NT2/D1 (cell line): ENCODE measurements around the gene ZBTB46.
A peak's percentile ranks its signal among the peaks of the same experiment; 100 is the strongest.

Experiments
- DNase-seq: peaks from one replicate; pipeline ENCODE4 v3.0.0-alpha.2; 2011; ENCODE audit warnings: low read depth, low spot score
- H3K27me3 ChIP-seq: 2 replicates; pipeline ENCODE4 v1.6.0; 2011; ENCODE audit warnings: mild to moderate bottlenecking; ENCODE audit not compliant: insufficient read length, insufficient read depth
- H3K36me3 ChIP-seq: 2 replicates; pipeline ENCODE4 v1.6.1; 2011; ENCODE audit warnings: mild to moderate bottlenecking, low read length, mixed read lengths; ENCODE audit not compliant: insufficient read depth, insufficient read length
- H3K4me1 ChIP-seq: 2 replicates; pipeline ENCODE4 v1.5.1; 2011; ENCODE audit not compliant: insufficient read depth, insufficient read length
- H3K4me3 ChIP-seq: 2 replicates; pipeline ENCODE4 v1.5.1; 2011; ENCODE audit warnings: low read depth; ENCODE audit not compliant: insufficient read length
- H3K9ac ChIP-seq: 2 replicates; pipeline ENCODE4 v1.6.0; 2011; ENCODE audit warnings: low read depth; ENCODE audit not compliant: insufficient read length
- H3K9me3 ChIP-seq: 2 replicates; pipeline ENCODE4 v1.5.1; 2011; ENCODE audit warnings: mild to moderate bottlenecking, low read length; ENCODE audit not compliant: insufficient read depth
- SUZ12 ChIP-seq: IDR thresholded peaks from 2 replicates; pipeline ENCODE4 v1.6.1; 2011; ENCODE audit not compliant: insufficient read length, insufficient read depth; ENCODE audit errors: extremely low read depth
- YY1 ChIP-seq: IDR thresholded peaks from 2 replicates; pipeline ENCODE4 v1.6.1; 2011; ENCODE audit not compliant: insufficient read length, insufficient read depth
- ZNF274 ChIP-seq: IDR thresholded peaks from 2 replicates; pipeline ENCODE4 v1.6.1; 2011; ENCODE audit warnings: mild to moderate bottlenecking, low read depth, low read length

Gene ZBTB46

DNA sequence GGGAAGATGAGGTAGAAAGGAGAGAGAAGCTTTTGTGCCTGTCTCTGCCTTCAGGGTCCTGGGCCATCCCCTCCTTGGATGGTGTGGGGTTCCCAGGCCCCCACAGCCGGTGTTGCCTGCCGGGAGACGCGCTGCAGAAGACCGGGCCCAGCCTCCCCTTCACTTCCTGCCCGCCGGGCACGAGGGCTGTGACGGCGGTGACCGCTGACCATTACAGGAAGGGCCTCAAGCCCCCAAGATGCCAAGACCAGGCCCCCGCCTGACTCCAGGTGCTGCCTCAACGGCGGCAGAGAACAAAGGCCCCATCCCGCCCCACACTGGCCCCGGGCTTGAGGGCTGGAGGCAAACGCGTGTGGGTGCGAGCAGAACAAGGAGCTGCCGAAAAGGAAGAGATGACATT is 38.2 kb downstream of the ZBTB46 start:
- H3K4me1 ChIP-seq = peaks cover 13% of the 10 kb centered on the region
- peak overlapping the region; percentile 56 for H3K9ac ChIP-seq
- peaks cover 3% of the 10 kb centered on the region for H3K27me3 ChIP-seq
- TF ChIP-seq ZNF274 (no peak), YY1 (no peak), SUZ12 (no peak)
- no peak overlapping the region for H3K4me3 ChIP-seq
- H3K9me3 ChIP-seq = no peaks in the 10 kb centered on the region
- H3K36me3 ChIP-seq = peaks cover 25% of the 10 kb centered on the region
- DNase-seq = no peak

DNA sequence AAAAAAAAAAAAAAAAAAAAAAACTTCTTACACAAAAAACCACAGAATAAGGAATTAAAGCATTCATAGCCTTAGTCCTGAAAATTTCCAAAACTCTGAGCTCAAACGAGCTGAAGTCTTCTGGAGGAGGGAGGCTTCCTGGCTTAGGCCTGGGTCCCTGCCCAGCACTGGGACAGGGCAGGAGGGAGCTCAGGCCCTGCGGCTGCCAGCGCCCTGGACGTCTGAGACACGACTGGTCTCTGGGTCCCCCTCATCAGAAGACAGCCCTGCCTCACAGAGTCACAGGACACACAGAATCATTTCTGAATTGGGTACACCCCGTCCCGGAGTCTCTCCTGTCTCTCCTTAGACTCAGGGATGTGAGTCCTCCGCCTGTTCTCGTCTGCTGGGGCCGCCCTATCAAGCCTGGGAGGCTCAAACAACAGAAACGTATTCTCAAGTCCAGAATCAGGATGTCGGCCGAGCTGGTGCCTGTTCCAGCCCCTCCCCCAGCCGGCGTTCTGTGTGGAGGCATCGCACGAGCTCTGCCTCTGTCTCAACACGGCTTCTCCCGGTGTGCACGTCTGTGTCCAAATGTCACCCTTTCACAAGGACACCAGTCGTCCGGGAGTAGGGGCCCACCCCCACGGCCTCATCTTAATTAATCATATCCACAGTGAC is 39.4 kb downstream of the ZBTB46 start:
- H3K9me3 ChIP-seq = no peaks in the 10 kb centered on the region
- H3K4me3 ChIP-seq = no peak overlapping the region
- no peak for DNase-seq
- TF ChIP-seq SUZ12 = no peak
- H3K9ac ChIP-seq = peak overlapping the region; percentile 4
- peaks cover 3% of the 10 kb centered on the region for H3K27me3 ChIP-seq
- H3K36me3 ChIP-seq = peaks cover 31% of the 10 kb centered on the region
- peaks cover 15% of the 10 kb centered on the region for H3K4me1 ChIP-seq

DNA sequence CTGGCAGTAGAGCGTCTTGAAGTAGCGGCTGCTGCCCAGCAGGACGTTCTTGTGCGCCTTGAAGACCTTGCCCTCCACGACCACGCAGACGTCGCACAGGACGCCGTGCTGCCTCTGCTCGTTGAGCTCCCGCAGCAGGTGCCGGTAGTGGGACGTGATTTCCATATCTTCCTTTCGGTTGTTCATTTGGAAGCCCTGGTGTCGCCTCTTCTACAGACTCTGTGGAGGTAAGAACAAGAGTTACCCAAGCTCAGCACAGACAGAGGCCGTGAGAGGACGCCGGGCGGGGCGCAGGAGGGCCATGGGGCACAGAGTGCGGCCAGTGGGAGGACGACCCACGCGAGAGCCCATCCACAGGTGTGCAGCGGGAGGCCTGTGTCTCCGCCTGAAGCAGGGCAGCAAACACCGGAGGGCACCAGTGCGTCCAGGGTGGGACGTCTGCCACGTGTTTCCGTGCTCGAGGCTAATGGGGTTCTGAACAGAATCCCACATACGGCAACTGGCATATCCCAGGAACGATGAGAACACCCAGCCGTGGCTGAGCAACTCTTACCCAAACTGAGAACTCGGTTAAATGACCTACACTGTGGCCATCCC is 40.4 kb downstream of the ZBTB46 start:
- no peak overlapping the region for H3K4me3 ChIP-seq
- H3K36me3 ChIP-seq = peaks cover 31% of the 10 kb centered on the region
- TF ChIP-seq YY1 = no peak
- H3K27me3 ChIP-seq = peaks cover 3% of the 10 kb centered on the region
- no peak overlapping the region for H3K9ac ChIP-seq
- DNase-seq = no peak
- H3K9me3 ChIP-seq = no peaks in the 10 kb centered on the region
- H3K4me1 ChIP-seq = peaks cover 13% of the 10 kb centered on the region

DNA sequence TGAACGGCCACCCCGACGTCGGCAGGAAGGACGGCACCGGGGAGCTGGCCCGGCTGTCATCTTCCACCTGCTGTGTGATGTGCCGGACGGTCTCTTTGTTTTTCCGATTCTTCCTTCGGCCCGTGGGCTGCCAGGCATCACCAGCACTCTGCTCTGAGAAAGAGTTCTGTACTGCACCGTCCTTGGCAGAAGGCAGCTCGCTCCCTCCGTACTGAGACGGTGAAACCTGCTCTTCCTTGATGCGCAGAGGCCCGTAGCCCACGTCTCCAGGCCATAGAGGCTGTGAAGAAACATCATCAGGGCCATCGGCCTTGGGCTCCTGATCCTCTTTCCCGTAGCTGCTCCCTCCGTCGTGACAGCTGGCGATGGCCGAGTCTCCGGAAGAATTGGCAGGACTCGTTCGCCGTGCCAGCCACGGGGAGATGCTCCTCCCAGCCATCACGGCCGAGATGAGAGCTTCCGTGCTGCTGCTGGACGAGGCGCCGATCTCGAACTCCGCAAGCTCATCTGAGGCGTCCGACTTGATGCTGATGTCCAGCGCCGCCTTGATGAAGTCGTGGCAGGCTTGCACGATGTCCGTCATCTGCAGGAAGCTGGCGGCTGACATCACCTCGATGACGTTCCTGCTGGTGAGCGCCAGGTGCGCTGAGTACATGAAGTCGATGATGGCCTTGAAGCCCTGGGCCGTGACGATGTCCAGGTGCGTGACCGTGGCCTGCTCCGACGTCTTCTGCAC is 41.1 kb downstream of the ZBTB46 start:
- TF ChIP-seq YY1 (no peak), ZNF274 (no peak), SUZ12 (no peak)
- peaks cover 31% of the 10 kb centered on the region for H3K36me3 ChIP-seq
- no peaks in the 10 kb centered on the region for H3K27me3 ChIP-seq
- peaks cover 8% of the 10 kb centered on the region for H3K4me1 ChIP-seq
- no peak overlapping the region for H3K9ac ChIP-seq
- H3K9me3 ChIP-seq = no peaks in the 10 kb centered on the region
- H3K4me3 ChIP-seq = no peak overlapping the region
- DNase-seq = no peak

DNA sequence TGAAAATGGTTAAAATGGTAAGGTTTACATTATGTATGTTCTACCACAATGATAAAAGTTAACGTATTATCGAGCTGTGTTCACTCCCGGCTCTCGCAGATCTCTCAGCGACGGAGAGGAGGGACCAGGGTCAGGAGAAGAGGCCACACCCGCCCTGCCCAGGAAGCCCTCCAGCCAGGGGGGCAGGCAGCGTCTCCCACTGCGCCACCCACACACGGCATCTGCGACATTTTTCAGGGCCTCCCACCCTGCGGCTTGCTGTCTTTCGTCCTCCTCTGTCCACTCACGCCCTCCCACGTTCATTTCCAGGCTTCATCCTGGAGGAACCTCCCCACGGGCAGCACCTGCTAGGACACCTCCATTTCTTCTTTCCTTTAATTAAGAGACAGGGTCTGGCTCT is 43.3 kb downstream of the ZBTB46 start:
- no peak for DNase-seq
- Histone ChIP-seq H3K9ac (peak overlapping the region; percentile 17), H3K4me1 (peaks cover 4% of the 10 kb centered on the region)

DNA sequence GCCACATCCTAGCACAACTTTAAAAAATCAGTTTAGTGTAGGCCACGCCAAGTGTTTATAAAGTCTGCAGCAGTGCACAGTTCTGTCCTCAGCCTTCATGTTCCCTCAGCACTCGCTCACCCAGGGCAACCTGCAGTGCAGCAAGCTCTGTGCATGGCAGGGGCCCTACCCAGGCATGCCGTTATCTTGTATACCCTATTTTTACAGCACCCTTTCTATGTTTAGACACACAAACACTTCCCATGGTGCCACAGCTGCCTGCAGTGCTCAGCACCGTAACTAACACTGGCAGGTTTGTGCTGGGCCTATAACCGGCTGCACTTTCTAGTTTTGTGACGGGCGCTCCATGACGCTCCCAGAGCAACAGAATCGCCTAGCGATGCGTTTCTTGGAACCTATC is 43.8 kb downstream of the ZBTB46 start:
- no peak overlapping the region for H3K4me3 ChIP-seq
- no peak for DNase-seq
- no peaks in the 10 kb centered on the region for H3K9me3 ChIP-seq
- H3K4me1 ChIP-seq = peaks cover 6% of the 10 kb centered on the region
- peaks cover 34% of the 10 kb centered on the region for H3K36me3 ChIP-seq
- H3K9ac ChIP-seq = no peak overlapping the region
- H3K27me3 ChIP-seq = no peaks in the 10 kb centered on the region
- TF ChIP-seq ZNF274 (no peak), SUZ12 (no peak), YY1 (no peak)

More for the DNA sequence above, 43.3 kb downstream of the ZBTB46 start:
- TF ChIP-seq SUZ12 = no peak
- no peak for TF ChIP-seq ZNF274
- TF ChIP-seq YY1 = no peak
- no peak overlapping the region for H3K4me3 ChIP-seq
- H3K9me3 ChIP-seq = no peaks in the 10 kb centered on the region
- peaks cover 34% of the 10 kb centered on the region for H3K36me3 ChIP-seq
- no peaks in the 10 kb centered on the region for H3K27me3 ChIP-seq

DNA sequence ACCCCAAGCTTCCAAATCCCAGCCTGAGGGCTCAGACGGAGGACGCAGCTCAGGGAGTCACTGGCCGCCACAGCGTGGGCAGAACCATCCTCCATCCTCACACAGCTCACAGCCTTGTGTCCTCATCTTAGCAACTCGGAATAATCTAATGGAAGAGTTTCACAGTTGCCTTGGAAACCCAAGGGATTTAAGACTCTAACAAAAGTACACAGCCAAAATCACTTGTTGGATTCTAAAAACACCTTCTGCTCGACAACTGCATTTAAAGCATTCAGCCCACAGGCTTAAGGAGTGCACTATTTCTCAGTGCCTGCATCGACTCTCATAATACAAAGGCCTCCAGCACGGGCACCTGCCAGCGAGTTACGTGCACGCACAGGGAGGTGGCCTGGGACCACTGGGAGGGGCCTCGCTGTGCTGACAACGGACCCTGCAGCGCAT is 45.4 kb downstream of the ZBTB46 start:
- Histone ChIP-seq H3K9me3 (no peaks in the 10 kb centered on the region), H3K9ac (no peak overlapping the region), H3K4me1 (peaks cover 9% of the 10 kb centered on the region), H3K27me3 (no peaks in the 10 kb centered on the region), H3K36me3 (peaks cover 33% of the 10 kb centered on the region), H3K4me3 (no peak overlapping the region)
- no peak for TF ChIP-seq ZNF274
- TF ChIP-seq SUZ12 = no peak
- no peak for TF ChIP-seq YY1
- no peak for DNase-seq
